GM19238 (cell line): Measurements from ENCODE around the gene LRRC41.
"Not testable (repeated sequence)": the region's sequence is repeated elsewhere in the genome, so short reads cannot be mapped to it uniquely, and the experiment has no call there.

Experiments
- DNase-seq: peaks from one replicate; pipeline ENCODE4 v3.0.0; 2011; ENCODE audit warnings: low spot score; ENCODE audit not compliant: insufficient read length

LRRC41 gene

GRCh38 chr1:46244656-46245371, 58.6 kb downstream of the LRRC41 start:
- DNase-seq, result no peak

- not testable (repeated sequence) for DNase-seq
Measured at GRCh38 chr1:46243831-46244230, 59.6 kb downstream of the LRRC41 start.

DNA sequence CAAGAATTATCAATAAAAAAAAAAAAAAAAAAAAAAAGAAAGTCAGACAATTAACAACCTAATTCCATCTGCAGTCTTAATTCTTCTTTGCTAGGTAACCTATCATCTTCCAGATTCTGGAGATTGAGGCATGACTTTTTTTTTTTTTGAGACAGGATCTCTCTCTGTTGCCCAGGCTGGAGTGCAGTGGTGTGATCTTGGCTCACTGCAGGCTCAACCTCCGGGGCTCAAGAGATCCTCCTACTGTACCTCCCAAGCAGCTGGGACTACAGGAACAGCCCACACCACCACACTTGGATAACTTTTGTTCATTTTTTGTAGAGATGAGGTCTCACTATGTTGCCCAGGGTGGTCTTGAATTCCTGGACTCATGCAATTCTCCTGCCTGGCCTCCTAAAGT, 60.5 kb downstream of the LRRC41 start:
- DNase-seq, result no peak

DNA sequence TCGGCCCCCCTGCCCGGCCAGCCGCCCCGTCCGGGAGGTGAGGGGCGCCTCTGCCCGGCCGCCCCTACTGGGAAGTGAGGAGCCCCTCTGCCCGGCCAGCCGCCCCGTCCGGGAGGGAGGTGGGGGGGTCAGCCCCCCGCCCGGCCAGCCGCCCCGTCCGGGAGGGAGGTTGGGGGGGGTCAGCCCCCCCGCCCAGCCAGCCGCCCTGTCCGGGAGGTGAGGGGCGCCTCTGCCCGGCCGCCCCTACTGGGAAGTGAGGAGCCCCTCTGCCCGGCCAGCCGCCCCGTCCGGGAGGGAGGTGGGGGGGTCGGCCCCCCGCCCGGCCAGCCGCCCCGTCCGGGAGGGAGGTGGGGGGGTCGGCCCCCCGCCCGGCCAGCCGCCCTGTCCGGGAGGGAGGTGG, 61.7 kb downstream of the LRRC41 start:
- not testable (repeated sequence) for DNase-seq

DNA sequence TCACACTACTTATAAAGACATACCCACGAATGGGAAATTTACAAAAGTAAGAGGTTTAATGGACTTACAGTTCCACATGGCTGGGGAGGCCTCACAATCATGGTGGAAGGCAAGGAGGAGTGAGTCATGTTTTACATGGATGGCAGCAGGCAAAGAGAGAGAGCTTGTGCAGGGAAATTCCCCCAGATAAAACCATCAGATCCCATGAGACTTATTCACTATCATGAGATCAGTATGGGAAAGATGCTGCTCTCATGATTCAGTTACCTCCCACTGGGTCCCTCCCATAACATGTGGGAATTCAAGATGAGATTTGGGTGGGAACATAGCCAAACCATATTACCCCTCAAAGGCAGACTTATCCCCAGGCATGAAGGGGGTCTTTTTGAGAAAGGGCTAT, 64.6 kb downstream of the LRRC41 start:
- not testable (repeated sequence) for DNase-seq

DNA sequence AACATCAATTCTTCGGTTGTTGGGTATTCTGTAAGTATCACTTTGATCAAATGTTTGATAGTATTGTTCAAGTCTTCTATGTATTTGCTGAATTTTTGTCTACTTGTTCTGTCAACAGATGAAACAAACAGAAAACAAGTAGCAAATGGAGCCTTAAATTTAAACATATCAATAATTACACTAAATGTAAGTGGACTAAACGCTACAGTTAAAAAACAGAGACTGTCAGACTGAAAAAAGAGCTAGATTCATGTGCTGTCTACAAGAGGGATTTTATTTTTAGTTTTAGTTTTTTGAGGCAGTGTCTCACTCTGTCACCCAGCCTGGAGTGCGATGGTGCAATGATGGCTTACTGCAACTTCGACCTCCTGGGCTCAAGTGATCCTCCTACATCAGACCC, 66.5 kb downstream of the LRRC41 start:
- no peak for DNase-seq

GRCh38 chr1:46231231-46231630, 72.2 kb downstream of the LRRC41 start:
- not testable (repeated sequence) for DNase-seq
